BJ (cell line): ENCODE results near the gene OMG. TPM values are rescaled to one million over a fixed set of nuclear protein-coding genes. Genes with fewer than 3 reads are reported as not detected.
"Not testable (repeated sequence)": the region's sequence is repeated elsewhere in the genome, so short reads cannot be mapped to it uniquely, and the experiment has no call there.

ENCODE experiments used
- CTCF ChIA-PET: fragments of 350-600 bp; formaldehyde crosslinking; extraction: SDS; loops from one replicate; lab custom pipeline; 2021; ENCODE audit warnings: antibody characterized with exemption, inconsistent platforms; lab: Yijun Ruan, JAX
- POLR2A ChIA-PET: fragments of 300-600 bp; sonication (Branson Sonifier 250); formaldehyde crosslinking; extraction: SDS; loops from one replicate; lab custom pipeline; 2021; ENCODE audit warnings: antibody characterized with exemption; lab: Charles Lee
- DNase-seq: peaks from one replicate; pipeline ENCODE4 v3.0.0-alpha.2; 2011; ENCODE audit warnings: low read depth
- H3K27me3 ChIP-seq: 2 replicates; pipeline ENCODE4 v1.6.0; 2011; ENCODE audit warnings: low read length; ENCODE audit not compliant: control insufficient read depth, insufficient read depth
- H3K36me3 ChIP-seq: 2 replicates; pipeline ENCODE4 v1.5.1; 2011; ENCODE audit warnings: low read length; ENCODE audit not compliant: control insufficient read depth, insufficient read depth
- H3K4me3 ChIP-seq: 2 replicates; pipeline ENCODE4 v1.5.1; 2011; ENCODE audit warnings: low read depth, mild to moderate bottlenecking, control low read depth, low read length
- polyA plus RNA-seq: library from polyadenylated mRNA; depleted of rRNA; stranded (reverse); fragments of >200 nt; gene quantifications from 2 replicates; pipeline ENCODE4 v1.2.3, GENCODE V29; 2011
- TF ChIP-seq, protein P1 (sequence below): IDR thresholded peaks from 2 replicates; pipeline ENCODE4 v1.5.1; 2011; ENCODE audit warnings: low read depth, mild to moderate bottlenecking, control low read depth, inconsistent platforms, low read length, moderate library complexity; ENCODE audit not compliant: insufficient read depth

The OMG gene
- polyA plus RNA-seq, 1 experiment: 0.13 TPM

DNA sequence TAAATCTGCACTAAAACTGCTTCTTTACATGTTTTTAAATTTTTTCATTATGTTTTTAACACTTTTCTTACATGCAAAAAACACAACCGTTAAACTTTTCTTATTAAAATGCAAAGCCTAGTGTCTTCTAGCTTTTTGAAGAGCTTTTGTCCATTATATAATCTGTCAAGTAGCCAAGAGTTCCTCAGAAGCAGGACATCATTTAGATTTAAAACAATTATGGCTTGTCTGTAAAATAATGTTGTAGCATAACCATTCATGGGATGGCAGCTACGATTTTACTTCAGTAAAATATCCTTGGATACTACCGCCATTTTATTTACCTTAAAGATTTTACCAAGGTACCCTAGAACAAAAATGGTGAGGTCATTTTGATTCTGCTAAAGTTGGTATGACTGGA, 2.8 kb downstream of the OMG start:
- DNase-seq: no peak
- H3K4me3 ChIP-seq: no peak overlapping the region
- ChIA-PET POLR2A (no interaction called here), CTCF (no interaction called here)
- TF ChIP-seq, protein P1, sequence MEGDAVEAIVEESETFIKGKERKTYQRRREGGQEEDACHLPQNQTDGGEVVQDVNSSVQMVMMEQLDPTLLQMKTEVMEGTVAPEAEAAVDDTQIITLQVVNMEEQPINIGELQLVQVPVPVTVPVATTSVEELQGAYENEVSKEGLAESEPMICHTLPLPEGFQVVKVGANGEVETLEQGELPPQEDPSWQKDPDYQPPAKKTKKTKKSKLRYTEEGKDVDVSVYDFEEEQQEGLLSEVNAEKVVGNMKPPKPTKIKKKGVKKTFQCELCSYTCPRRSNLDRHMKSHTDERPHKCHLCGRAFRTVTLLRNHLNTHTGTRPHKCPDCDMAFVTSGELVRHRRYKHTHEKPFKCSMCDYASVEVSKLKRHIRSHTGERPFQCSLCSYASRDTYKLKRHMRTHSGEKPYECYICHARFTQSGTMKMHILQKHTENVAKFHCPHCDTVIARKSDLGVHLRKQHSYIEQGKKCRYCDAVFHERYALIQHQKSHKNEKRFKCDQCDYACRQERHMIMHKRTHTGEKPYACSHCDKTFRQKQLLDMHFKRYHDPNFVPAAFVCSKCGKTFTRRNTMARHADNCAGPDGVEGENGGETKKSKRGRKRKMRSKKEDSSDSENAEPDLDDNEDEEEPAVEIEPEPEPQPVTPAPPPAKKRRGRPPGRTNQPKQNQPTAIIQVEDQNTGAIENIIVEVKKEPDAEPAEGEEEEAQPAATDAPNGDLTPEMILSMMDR: no peak
- peaks cover 1% of the 10 kb centered on the region; the same call in 1 of the 2 replicates for H3K36me3 ChIP-seq
- H3K27me3 ChIP-seq: no peaks in the 10 kb centered on the region

GRCh38 chr17:31293581-31293980, 3.5 kb downstream of the OMG start:
- TF ChIP-seq, protein P1: no peak
- Histone ChIP-seq H3K27me3 (no peaks in the 10 kb centered on the region), H3K36me3 (peaks cover 1% of the 10 kb centered on the region; the same call in 1 of the 2 replicates), H3K4me3 (no peak overlapping the region)
- POLR2A ChIA-PET: no interaction called here
- peak; percentile 20 for DNase-seq
- CTCF ChIA-PET: interaction anchor here (0.6 kb wide), 1 partner anchor 31 kb away, joined by 3 read pairs; no protein-coding TSS in a partner anchor

GRCh38 chr17:31291820-31292219, 5.2 kb downstream of the OMG start:
- CTCF ChIA-PET: no interaction called here
- POLR2A ChIA-PET: interaction anchor here (0.6 kb wide), 1 partner anchor 26 kb away, joined by 4 read pairs; no protein-coding TSS in a partner anchor

GRCh38 chr17:31289790-31290189, 7.2 kb downstream of the OMG start:
- Histone ChIP-seq H3K27me3 (no peaks in the 10 kb centered on the region), H3K4me3 (no peak overlapping the region), H3K36me3 (peaks cover 1% of the 10 kb centered on the region; the same call in 1 of the 2 replicates)
- POLR2A ChIA-PET: no interaction called here
- CTCF ChIA-PET: interaction anchor here (0.6 kb wide), 1 partner anchor 8 kb away, joined by 3 read pairs; no protein-coding TSS in a partner anchor
- DNase-seq: peak; percentile 35
- TF ChIP-seq, protein P1: no peak

More at GRCh38 chr17:31291820-31292219, 5.2 kb downstream of the OMG start:
- peaks cover 1% of the 10 kb centered on the region; the same call in 1 of the 2 replicates for H3K36me3 ChIP-seq
- TF ChIP-seq, protein P1: no peak
- no peaks in the 10 kb centered on the region for H3K27me3 ChIP-seq
- DNase-seq: no peak
- H3K4me3 ChIP-seq: no peak overlapping the region

DNA sequence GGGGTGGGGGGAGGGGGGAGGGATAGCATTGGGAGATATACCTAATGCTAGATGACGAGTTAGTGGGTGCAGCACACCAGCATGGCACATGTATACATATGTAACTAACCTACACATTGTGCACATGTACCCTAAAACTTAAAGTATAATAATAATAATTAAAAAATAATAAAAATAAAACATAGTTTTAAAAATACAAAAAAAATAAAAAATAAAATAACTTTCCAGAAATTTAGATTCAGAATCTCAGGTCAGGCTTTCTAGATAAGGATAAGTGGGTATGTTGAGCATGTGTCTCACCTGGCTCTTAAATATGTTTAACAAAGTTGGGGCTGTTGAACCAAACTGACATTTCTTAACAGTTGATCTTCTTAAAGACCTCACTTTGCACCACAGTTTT, 9.1 kb downstream of the OMG start:
- H3K27me3 ChIP-seq, H3K36me3 ChIP-seq, CTCF ChIA-PET, DNase-seq, POLR2A ChIA-PET, H3K4me3 ChIP-seq: not testable (repeated sequence)

DNA sequence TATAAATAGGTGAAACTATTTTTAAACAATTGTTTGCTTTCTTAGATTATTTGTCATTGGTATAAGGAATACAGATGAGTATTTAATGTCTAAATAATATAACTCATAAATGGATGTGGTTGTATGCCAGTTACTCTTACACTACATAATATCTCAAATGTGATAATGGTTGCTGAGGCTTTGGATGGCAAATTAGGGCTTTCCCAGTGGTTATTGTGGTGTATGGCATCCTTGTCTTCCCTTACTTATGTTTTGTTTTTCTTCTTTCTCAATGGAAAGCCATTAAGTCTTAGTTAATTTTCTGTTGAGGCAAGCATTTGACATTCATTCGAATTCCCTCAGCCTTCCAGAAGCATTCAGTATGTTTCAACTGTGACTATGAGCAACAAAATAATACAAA, 10.5 kb downstream of the OMG start:
- Histone ChIP-seq H3K27me3 (no peaks in the 10 kb centered on the region), H3K36me3 (no peaks in the 10 kb centered on the region), H3K4me3 (no peak overlapping the region)
- ChIA-PET POLR2A (no interaction called here), CTCF (no interaction called here)
- no peak for DNase-seq
- TF ChIP-seq, protein P1: no peak
